Spleen (tissue), 11 donors: Measurements from ENCODE around the gene ZNF503. TPM values are rescaled to one million over a fixed set of nuclear protein-coding genes. Genes with fewer than 3 reads are reported as not detected.

ENCODE experiments used
- DNase-seq: peaks from one replicate; pipeline ENCODE4 v3.0.0-alpha.2; 2020
- H3K27ac ChIP-seq, 8 donors: fragments of 200-600 bp; sonication (generic) in 7 of 8; 1 replicate in 4 of 8; 2 replicates in 4 of 8; pipeline versions ENCODE4 v1.5.0 to v1.8.0; 2016 to 2021; ENCODE audit warnings: inconsistent platforms in 4 of 8, mild to moderate bottlenecking in 4 of 8, moderate library complexity in 1 of 8
- H3K27me3 ChIP-seq, 7 donors: fragments of 200-600 bp; sonication (generic) in 6 of 7; replicated peaks in 1 of 7; 1 replicate in 4 of 7; 2 replicates in 3 of 7; pipeline versions ENCODE4 v1.5.0 to v1.8.0; 2016 to 2021; ENCODE audit warnings: inconsistent platforms in 3 of 7, mild to moderate bottlenecking in 1 of 7
- H3K36me3 ChIP-seq, 6 donors: fragments of 200-600 bp; sonication (generic) in 5 of 6; 1 replicate in 4 of 6; 2 replicates in 2 of 6; pipeline versions ENCODE4 v1.5.0 to v1.8.0; 2016 to 2021; ENCODE audit warnings: inconsistent platforms in 2 of 6
- H3K4me1 ChIP-seq, 6 donors: fragments of 200-600 bp; sonication (generic) in 5 of 6; 1 replicate in 3 of 6; 2 replicates in 3 of 6; pipeline versions ENCODE4 v1.5.0 to v1.8.0; 2016 to 2021; ENCODE audit warnings: inconsistent platforms in 3 of 6
- H3K4me3 ChIP-seq, 8 donors: fragments of 200-600 bp; sonication (generic) in 7 of 8; 1 replicate in 4 of 8; 2 replicates in 4 of 8; pipeline versions ENCODE4 v1.5.0 to v1.8.0; 2016 to 2021; ENCODE audit warnings: inconsistent platforms in 4 of 8, mild to moderate bottlenecking in 4 of 8, moderate library complexity in 2 of 8
- H3K9me3 ChIP-seq, 8 donors: fragments of 200-600 bp; sonication (generic) in 7 of 8; 1 replicate in 4 of 8; 2 replicates in 4 of 8; pipeline versions ENCODE4 v1.5.0 to v1.8.0; 2016 to 2021; ENCODE audit warnings: inconsistent platforms in 4 of 8
- POLR2A ChIP-seq, 3 donors: fragments of 450-650 bp; IDR thresholded peaks; one replicate each; pipeline ENCODE4 v1.5.1; 2017; ENCODE audit warnings: antibody characterized with exemption in 3 of 3, mild to moderate bottlenecking in 1 of 3
- POLR2AphosphoS5 ChIP-seq, 3 donors: sonication (generic); formaldehyde crosslinking; IDR thresholded peaks; one replicate each; pipeline ENCODE4 v1.5.1; 2017; ENCODE audit warnings: antibody characterized with exemption in 3 of 3
- WGBS, 5 donors: extraction: QIAGEN DNeasy Blood & Tissue Kit in 3 of 5; methylation state at CpG; one replicate each; pipeline versions ENCODE4 v1.1.5 to v1.1.7; 2013 to 2018; 5-methylcytosine and 5-hydroxymethylcytosine counted together
- intact Hi-C: fragments of 100-400 bp; cut with DNase I; formaldehyde crosslinking; loops from one replicate; pipeline ENCODE4 v1.15.0; 2023; ENCODE audit warnings: low total_unique reads
- polyA plus RNA-seq, 3 donors: library from polyadenylated mRNA; stranded (reverse); fragments of 200-250 nt; gene quantifications; one replicate each; pipeline ENCODE4 v1.2.1, GENCODE V29; 2013
- total RNA-seq, 7 donors: library from RNA; depleted of rRNA in 3 of 7; stranded (reverse); fragments of >200 nt in 3 of 7; fragmentation: NEBNext Ultra II Directional in 4 of 7; extraction: Animal tissue kit (Norgen Biotek cat#: 25700) in 4 of 7; gene quantifications; one replicate each; pipeline versions ENCODE4 v1.1.0 to v1.2.1, GENCODE V29; 2016 to 2021
- TF ChIP-seq, protein P1 (sequence below), 11 experiments: fragments of 200-600 bp in 7 of 11; fragments of 450-650 bp in 4 of 11; sonication (generic) in 4 of 11; IDR thresholded peaks in 8 of 11; conservative IDR thresholded peaks in 3 of 11; 1 replicate in 7 of 11; 2 replicates in 4 of 11; pipeline versions ENCODE4 v1.4.0 to v1.8.0; 2016 to 2021; ENCODE audit warnings: antibody characterized with exemption in 11 of 11, inconsistent platforms in 4 of 11, mild to moderate bottlenecking in 1 of 11
- donor health status: healthy with polysubstance abuse.
- donor health status: DM: no; HTN: no; CAD: no; lungs with moderate emphysema.
- donor health status: DM: no; HTN: no; CAD: no.
- donor health status: Bipolar disorder and iron deficiency.
- donor health status: healthy.
- donor health status: DM: no; HTN: no; CAD: no.
- donor health status: DM: yes; HTN: yes; CAD: no.

The ZNF503 gene
- total and polyA plus RNA-seq, 10 donors, result 3.2 to 25.6 (median 9.3) TPM

DNA sequence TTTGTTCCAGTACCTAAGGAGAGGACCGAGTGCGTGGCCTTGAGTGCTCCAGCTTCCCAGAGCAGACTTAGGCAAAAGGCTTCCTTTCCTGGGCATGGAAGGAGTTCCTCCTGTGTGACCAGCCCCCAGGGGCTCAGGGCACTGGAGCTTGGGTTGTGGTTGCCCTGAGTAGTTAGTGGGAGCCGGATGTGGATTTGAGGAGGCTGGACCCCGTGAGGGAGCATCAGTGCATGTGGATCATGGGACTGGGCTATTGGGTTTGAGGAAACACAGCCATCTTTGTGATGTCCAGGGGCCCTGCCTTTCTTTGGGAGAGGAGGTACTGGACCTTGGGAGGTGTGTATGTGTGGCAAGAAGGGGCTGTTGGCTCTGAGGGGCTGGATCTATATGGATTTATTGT, 38.2 kb upstream of the ZNF503 start:
- no peak overlapping the region for H3K4me3 ChIP-seq
- TF ChIP-seq POLR2AphosphoS5 (IDR thresholded peaks at IDR 0.05) (no peak), POLR2A (IDR thresholded peaks at IDR 0.05) (no peak)
- TF ChIP-seq, protein P1, sequence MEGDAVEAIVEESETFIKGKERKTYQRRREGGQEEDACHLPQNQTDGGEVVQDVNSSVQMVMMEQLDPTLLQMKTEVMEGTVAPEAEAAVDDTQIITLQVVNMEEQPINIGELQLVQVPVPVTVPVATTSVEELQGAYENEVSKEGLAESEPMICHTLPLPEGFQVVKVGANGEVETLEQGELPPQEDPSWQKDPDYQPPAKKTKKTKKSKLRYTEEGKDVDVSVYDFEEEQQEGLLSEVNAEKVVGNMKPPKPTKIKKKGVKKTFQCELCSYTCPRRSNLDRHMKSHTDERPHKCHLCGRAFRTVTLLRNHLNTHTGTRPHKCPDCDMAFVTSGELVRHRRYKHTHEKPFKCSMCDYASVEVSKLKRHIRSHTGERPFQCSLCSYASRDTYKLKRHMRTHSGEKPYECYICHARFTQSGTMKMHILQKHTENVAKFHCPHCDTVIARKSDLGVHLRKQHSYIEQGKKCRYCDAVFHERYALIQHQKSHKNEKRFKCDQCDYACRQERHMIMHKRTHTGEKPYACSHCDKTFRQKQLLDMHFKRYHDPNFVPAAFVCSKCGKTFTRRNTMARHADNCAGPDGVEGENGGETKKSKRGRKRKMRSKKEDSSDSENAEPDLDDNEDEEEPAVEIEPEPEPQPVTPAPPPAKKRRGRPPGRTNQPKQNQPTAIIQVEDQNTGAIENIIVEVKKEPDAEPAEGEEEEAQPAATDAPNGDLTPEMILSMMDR (IDR thresholded peaks at IDR 0.05 in 8 of 11, conservative IDR thresholded peaks at IDR 0.05 in 3 of 11), result no peak
- H3K9me3 ChIP-seq, result peaks cover 0 to 28% (median 26%) of the 10 kb centered on the region in 8 donors
- intact Hi-C loops, result no loop called here
- WGBS, 5 donors, result 75 to 92% (median 79%) methylated on average over 4 of the region's 4 CpGs
- H3K4me1 ChIP-seq, result no peaks in the 10 kb centered on the region
- DNase-seq, result no peak
- no peak overlapping the region for H3K27ac ChIP-seq
- peaks cover 0 to 2% (median 0%) of the 10 kb centered on the region in 7 donors for H3K27me3 ChIP-seq
- peaks cover 0 to 21% (median 0%) of the 10 kb centered on the region in 6 donors for H3K36me3 ChIP-seq

DNA sequence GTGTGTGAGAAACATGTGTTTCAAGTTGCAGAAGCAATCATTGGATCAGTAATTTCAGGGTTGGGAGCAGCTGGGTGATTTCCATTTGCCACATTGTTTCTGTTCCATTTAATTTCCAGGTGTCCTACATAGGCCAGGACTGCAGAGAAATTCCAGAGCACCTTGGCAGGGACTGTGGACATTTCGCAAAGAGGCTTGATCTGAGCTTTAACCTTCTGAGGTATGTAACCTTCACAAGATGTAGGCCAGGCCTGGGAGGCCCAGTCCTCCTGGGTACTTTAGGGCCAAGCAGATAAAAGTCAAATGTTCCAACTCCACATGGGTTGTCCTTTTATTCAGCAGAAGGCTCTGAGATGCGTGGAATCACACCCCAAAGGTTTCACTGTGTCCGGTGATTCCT, 36.7 kb upstream of the ZNF503 start:
- TF ChIP-seq POLR2AphosphoS5 (IDR thresholded peaks at IDR 0.05), result no peak
- peaks cover 0 to 15% (median 0%) of the 10 kb centered on the region in 7 donors for H3K27me3 ChIP-seq
- H3K4me3 ChIP-seq, result no peak overlapping the region
- no peak for DNase-seq
- peaks cover 0 to 17% (median 0%) of the 10 kb centered on the region in 6 donors for H3K36me3 ChIP-seq
- peaks cover 0 to 9% (median 0%) of the 10 kb centered on the region in 6 donors for H3K4me1 ChIP-seq
- 90 to 94% (median 93%) methylated on average over 3 of the region's 3 CpGs for WGBS, 5 donors
- H3K9me3 ChIP-seq, result peaks cover 0 to 13% (median 11%) of the 10 kb centered on the region in 8 donors
- intact Hi-C loops, result no loop called here
- H3K27ac ChIP-seq, result no peak overlapping the region

GRCh38 chr10:75437693-75438092, 36.1 kb upstream of the ZNF503 start:
- TF ChIP-seq POLR2A (IDR thresholded peaks at IDR 0.05) (no peak), POLR2AphosphoS5 (IDR thresholded peaks at IDR 0.05) (no peak)
- 92 to 98% (median 96%) methylated on average over 3 of the region's 3 CpGs for WGBS, 5 donors
- Histone ChIP-seq H3K27me3 (peaks cover 0 to 21% (median 0%) of the 10 kb centered on the region in 7 donors), H3K4me3 (no peak overlapping the region), H3K27ac (no peak overlapping the region), H3K4me1 (peaks cover 0 to 15% (median 1%) of the 10 kb centered on the region in 6 donors), H3K36me3 (peaks cover 0 to 17% (median 0%) of the 10 kb centered on the region in 6 donors), H3K9me3 (peaks cover 0 to 7% (median 5%) of the 10 kb centered on the region in 8 donors)
- intact Hi-C loops, result no loop called here
- no peak for DNase-seq

DNA sequence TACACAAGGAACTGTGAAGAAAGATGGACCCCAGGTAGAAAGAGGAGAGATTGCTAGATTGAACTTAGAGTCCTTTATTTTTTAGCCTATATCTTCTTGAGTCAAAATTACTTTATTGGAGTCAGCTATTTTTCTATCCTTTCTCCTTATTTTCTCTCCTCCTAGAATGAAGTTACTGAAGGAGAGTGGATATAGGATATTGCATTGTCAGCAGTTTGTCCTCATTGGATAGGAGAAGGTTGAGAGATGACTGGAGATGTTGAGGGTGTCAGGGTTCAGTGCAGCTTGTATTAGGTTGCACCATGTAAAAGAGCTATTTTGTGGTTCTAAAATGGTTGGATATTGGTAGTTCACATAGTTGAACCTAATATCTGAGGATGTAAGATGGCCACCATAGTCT, 35.3 kb upstream of the ZNF503 start:
- H3K4me1 ChIP-seq, result peaks cover 0 to 23% (median 8%) of the 10 kb centered on the region in 6 donors
- H3K9me3 ChIP-seq, result no peaks in the 10 kb centered on the region
- peaks cover 0 to 17% (median 0%) of the 10 kb centered on the region in 6 donors for H3K36me3 ChIP-seq
- DNase-seq, result no peak
- no peak overlapping the region for H3K4me3 ChIP-seq
- intact Hi-C loops, result no loop called here
- no peak for TF ChIP-seq POLR2AphosphoS5 (IDR thresholded peaks at IDR 0.05)
- H3K27me3 ChIP-seq, result peaks cover 0 to 29% (median 0%) of the 10 kb centered on the region in 7 donors
- H3K27ac ChIP-seq, result no peak overlapping the region

DNA sequence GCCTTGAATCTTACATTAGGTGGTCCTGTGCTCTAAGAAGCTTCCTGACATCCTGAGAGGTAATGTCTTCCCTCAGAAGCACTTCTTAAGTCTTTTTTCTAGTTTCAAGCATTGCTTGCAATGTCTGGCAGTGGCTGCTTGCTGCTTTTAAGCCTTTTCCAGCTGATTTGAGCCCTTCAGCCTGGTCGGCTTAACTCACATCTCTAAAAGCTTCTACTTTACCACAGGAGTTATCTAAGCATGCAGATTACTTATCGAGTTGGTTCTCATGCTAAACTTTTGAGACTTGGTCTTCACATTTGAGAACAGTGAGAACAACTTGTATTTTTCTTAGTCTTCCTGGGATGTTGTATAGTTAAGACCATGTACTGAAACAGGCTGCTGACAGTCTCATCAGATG, 33.7 kb upstream of the ZNF503 start:
- WGBS, 5 donors, result 80 to 88% (median 83%) methylated on average over 2 of the region's 2 CpGs
- H3K4me3 ChIP-seq, result no peak overlapping the region
- H3K36me3 ChIP-seq, result peaks cover 0 to 17% (median 0%) of the 10 kb centered on the region in 6 donors
- H3K27ac ChIP-seq, result no peak overlapping the region
- peaks cover 7 to 36% (median 20%) of the 10 kb centered on the region in 6 donors for H3K4me1 ChIP-seq
- TF ChIP-seq POLR2AphosphoS5 (IDR thresholded peaks at IDR 0.05) (no peak), POLR2A (IDR thresholded peaks at IDR 0.05) (no peak)
- TF ChIP-seq, protein P1 (IDR thresholded peaks at IDR 0.05 in 8 of 11, conservative IDR thresholded peaks at IDR 0.05 in 3 of 11), result no peak
- H3K9me3 ChIP-seq, result no peaks in the 10 kb centered on the region
- intact Hi-C loops, result no loop called here
- H3K27me3 ChIP-seq, result peaks cover 0 to 45% (median 0%) of the 10 kb centered on the region in 7 donors
- no peak for DNase-seq
